GM21529 (cell line): Measurements from ENCODE around the gene SAMD8.
"Not testable (repeated sequence)": the region's sequence is repeated elsewhere in the genome, so short reads cannot be mapped to it uniquely, and the experiment has no call there.

Experiments used
- ATAC-seq: cut with Tn5 transposase; IDR thresholded peaks from one replicate; pipeline ENCODE4 v1.9.1; 2021; ENCODE audit not compliant: unreplicated experiment

Gene SAMD8

GRCh38 chr10:75191821-75192568 lies 80.5 kb downstream of the SAMD8 start:
- no peak for ATAC-seq

GRCh38 chr10:75194625-75195024 lies 83.2 kb downstream of the SAMD8 start:
- not testable (repeated sequence) for ATAC-seq

- ATAC-seq = no peak
These were observed 83.7 kb downstream of the SAMD8 start for GRCh38 chr10:75195035-75195763.

GRCh38 chr10:75197066-75197465 lies 85.6 kb downstream of the SAMD8 start:
- ATAC-seq = no peak

- no peak for ATAC-seq
These were observed 86.5 kb downstream of the SAMD8 start for GRCh38 chr10:75197906-75198305.

- ATAC-seq = not testable (repeated sequence)
These were observed 88.5 kb downstream of the SAMD8 start for GRCh38 chr10:75199949-75200348.

GRCh38 chr10:75201793-75202307 lies 90.4 kb downstream of the SAMD8 start:
- no peak for ATAC-seq

GRCh38 chr10:75202321-75203045 lies 91.0 kb downstream of the SAMD8 start:
- ATAC-seq = no peak

GRCh38 chr10:75203046-75203620 lies 91.7 kb downstream of the SAMD8 start:
- not testable (repeated sequence) for ATAC-seq

- ATAC-seq = no peak
These were observed 92.3 kb downstream of the SAMD8 start for GRCh38 chr10:75203724-75204123.

- no peak for ATAC-seq
These were observed 94.5 kb downstream of the SAMD8 start for GRCh38 chr10:75205908-75206307.

GRCh38 chr10:75206638-75207037 lies 95.2 kb downstream of the SAMD8 start:
- not testable (repeated sequence) for ATAC-seq

- no peak for ATAC-seq
These were observed 95.8 kb downstream of the SAMD8 start for GRCh38 chr10:75207079-75207856.

GRCh38 chr10:75207857-75208144 lies 96.3 kb downstream of the SAMD8 start:
- ATAC-seq = no peak

- no peak for ATAC-seq
These were observed 96.7 kb downstream of the SAMD8 start for GRCh38 chr10:75208181-75208580.

- ATAC-seq = no peak
These were observed 97.8 kb downstream of the SAMD8 start for GRCh38 chr10:75209086-75209920.

GRCh38 chr10:75209921-75210281 lies 98.4 kb downstream of the SAMD8 start:
- peak; percentile 58 for ATAC-seq

- peak; percentile 86 for ATAC-seq
These were observed 99.0 kb downstream of the SAMD8 start, which contains the start of gene VDAC2 for GRCh38 chr10:75210282-75211006. Gene VDAC2, plus strand, starts transcription at chr10:75210796. Its CDS starts 363 bp downstream, at chr10:75211159.
